Stimulated activated CD8-positive, alpha-beta memory T cell treated with anti-CD3 and anti-CD28 coated beads, Interleukin-7, amount 100 ng/mL, for 1 hour (primary cell): ENCODE data around the gene HNRNPUL1.
"Not testable (repeated sequence)": the region's sequence is repeated elsewhere in the genome, so short reads cannot be mapped to it uniquely, and the experiment has no call there.

ENCODE experiments used
- DNase-seq, 2 donors: peaks; one replicate each; pipeline ENCODE4 v3.0.0-alpha.2; 2020; ENCODE audit warnings: low read depth in 2 of 2

HNRNPUL1 gene

GRCh38 chr19:41325947-41326706, 62.0 kb downstream of the HNRNPUL1 start:
- no peak for DNase-seq

DNA sequence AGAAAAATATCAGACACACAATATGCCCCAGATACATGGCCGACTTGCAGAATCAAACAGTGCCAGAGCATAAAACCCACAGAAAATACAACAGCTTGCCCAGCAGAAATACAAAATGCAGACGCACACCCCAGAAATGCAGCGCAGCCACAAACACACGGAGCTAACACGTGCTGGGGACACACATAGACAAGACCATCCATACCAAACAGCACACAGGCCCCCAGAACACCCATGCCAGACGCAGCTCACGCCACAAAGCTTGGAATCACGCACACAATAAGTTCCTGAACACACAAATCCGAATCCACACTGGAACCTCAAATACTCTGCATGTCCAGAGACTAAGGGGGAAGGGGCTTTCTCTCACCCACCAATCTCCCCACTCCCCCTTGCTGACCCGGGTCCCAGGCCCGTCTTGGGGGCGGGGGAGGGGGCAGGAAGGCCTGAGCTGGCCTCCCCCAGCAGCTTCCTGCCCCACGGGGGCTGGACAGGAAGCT, 63.0 kb downstream of the HNRNPUL1 start:
- no peak for DNase-seq

DNA sequence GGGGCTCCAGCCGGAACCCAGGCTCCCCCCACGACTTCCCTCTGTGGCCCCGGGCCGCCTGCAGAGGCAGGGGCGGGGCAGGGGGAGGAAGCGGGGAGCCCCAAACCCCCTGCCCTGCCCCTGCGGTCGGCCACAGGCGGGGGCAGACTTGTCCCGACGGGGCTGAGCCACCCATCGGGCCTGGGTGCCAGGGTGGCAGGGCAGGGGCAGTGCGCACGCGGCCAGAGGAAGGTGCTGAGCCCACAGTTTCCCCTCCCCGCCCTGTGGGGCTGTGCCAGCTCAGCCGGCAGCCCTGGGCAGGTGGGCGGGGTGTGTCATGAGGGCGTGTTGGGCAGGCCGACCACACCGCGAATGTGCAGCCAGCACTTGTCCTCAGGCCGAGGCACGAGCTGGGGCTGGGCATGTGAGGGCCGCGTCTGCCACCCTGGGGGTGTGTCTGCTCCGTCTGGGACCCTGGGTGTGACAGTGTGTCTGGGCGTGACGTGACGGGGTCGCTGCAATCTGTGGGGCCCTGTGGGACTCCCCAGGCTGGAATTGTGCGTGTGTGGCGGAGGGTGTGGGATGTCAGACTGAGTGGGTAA, 63.5 kb downstream of the HNRNPUL1 start:
- DNase-seq = peak; percentile 61 to 73

GRCh38 chr19:41328157-41328841, 64.1 kb downstream of the HNRNPUL1 start:
- no peak for DNase-seq

DNA sequence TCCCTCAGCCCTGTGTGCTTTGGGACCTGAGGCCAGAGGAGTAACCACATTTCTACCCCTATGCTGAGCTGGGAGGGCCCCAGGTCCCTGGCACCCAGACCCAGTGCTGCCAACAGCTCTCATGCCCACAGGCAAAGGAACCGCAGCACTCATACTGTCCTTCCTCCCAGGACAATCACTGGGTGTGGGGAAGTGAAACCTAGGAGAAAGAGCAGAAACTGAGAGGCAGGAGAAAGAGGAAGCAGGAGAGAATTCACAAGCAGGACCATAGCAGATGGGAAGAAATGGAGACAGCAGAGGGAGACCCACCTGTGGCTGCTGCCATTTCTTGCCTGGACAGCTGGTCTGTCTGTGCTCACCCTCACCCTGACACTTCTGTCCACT, 64.7 kb downstream of the HNRNPUL1 start:
- DNase-seq = no peak

GRCh38 chr19:41330481-41330880, 66.3 kb downstream of the HNRNPUL1 start:
- no peak for DNase-seq

GRCh38 chr19:41330946-41331678, 66.9 kb downstream of the HNRNPUL1 start:
- DNase-seq = no peak

GRCh38 chr19:41332000-41332399, 67.8 kb downstream of the HNRNPUL1 start:
- no peak for DNase-seq

GRCh38 chr19:41332468-41332867, 68.3 kb downstream of the HNRNPUL1 start:
- no peak for DNase-seq

GRCh38 chr19:41334793-41335192, 70.6 kb downstream of the HNRNPUL1 start:
- DNase-seq = no peak

- no peak for DNase-seq
These were observed 71.3 kb downstream of the HNRNPUL1 start for GRCh38 chr19:41335467-41335866.

DNA sequence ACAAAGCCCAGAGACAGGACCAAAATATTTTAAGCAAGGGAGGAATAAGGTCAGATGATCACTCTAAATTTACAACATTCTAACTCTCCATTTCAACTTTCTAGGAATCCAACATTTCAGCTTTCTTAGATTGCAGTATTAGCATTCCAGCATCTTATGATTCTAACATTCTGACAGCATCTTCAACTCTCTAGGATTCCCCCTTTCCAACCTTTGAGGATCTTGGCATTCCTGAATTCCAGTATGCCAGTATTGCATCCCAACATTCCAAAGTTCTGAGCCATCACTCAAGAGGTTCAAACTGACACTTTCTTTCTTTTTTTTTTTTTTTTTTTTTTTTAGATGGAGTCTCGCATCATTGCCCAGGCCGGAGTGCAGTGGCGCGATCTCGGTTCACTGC, 75.8 kb downstream of the HNRNPUL1 start:
- no peak for DNase-seq

DNA sequence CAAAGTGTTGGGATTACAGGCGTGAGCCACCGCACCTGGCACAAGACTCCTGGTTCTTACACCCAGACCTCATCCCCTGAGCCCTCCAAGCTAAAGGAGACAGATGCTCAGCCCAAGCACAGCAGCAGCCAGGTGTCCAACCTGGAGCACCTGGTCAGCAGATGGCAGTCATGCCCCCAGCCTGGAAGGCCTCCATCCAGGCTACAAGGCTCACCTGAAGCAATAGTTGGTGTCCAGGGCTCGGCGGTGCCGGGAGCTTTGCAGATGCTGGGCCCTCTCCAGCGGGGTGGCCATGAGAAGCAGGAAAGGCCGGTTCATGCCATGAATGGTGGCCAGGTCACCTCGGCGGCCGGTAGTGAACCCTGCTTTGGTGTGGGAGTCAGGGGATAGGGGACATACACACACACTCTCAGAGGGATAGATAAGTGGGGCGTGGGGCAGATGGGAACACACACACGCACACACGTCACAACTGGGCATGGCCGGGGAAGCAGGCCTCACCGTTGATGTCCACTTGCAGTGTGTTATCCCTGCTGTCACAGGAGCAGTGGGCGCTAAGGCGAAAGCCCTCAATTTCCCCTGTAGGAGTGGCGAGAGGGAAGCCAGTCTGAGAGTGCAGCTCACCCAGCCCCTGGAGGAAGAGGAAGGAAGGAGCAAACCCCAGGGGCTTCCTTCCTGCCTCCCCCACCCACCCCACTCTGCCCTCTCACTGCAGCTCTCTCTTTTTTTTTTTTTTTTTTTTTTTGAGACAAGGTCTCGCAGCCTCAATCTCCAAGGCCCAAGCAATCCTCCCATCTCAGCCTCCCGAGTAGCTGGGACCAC, 77.7 kb downstream of the HNRNPUL1 start:
- no peak for DNase-seq

DNA sequence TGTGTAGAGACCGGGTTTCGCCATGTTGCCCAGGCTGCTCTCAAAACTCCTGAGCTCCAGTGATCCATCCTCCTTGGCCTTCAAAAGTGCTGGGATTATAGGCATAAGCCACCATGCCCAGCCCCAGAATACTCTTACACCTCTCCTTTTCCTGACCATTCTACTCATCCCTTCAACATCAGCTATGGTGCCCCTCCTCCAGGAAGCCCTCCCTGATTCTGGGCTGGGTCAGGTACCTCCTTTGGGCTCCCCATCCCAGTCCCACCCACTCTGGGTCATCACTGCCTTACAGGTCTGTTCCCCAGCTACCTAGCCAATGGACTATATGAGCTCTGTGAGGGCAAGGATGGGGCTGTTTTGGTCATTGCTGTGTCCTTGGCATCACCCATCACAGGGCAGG, 80.0 kb downstream of the HNRNPUL1 start:
- no peak for DNase-seq

GRCh38 chr19:41346916-41347315, 82.7 kb downstream of the HNRNPUL1 start:
- not testable (repeated sequence) for DNase-seq

DNA sequence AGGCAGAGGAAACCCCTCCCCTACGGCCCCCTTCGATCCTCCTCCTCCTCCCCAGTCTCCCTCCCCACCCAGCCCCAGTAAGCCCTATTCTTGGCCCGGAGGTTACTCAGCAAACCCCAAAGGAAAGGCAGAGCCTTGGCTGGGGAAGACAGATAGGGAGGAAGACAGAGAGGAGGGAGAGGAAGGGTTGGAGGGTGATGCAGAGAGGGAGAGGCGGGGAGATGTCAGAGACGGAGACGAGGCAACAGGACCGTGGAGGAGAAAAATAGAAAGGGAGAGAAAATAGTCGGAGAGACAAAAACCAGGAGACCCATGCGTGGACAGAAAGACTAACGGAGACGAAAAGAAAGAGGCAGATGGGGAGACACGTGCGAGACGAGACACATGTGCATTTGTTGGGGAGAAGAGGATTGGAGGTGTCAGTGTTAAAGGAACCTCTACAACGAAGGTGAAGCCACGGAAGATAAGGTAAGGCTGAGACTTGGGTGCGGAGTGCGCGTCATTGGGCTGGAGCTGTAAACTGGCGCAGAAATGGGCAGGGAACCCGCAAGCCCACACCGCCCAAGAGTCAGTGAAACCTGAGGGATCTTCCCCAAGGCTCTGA, 86.7 kb downstream of the HNRNPUL1 start:
- no peak for DNase-seq

GRCh38 chr19:41351339-41352245, 87.4 kb downstream of the HNRNPUL1 start:
- DNase-seq = peak; percentile 66 to 74

DNA sequence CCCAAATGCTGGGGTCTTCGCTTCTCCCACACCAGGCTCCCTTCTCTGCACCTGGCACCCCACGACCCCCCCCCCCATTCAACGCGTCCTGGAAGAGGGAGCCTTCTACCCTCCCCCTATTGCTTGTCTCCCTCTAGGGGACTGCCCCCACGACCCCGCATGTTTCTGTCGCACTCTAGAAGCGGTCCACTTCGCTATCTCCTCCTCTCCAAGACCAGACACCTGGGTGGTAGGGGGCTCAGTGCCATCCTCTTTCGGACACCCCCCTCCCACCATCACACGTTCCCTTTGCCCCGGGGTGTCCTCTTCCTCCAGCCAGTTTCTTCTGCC, 88.1 kb downstream of the HNRNPUL1 start:
- DNase-seq = no peak

- DNase-seq = peak; percentile 61 to 65
These were observed 88.7 kb downstream of the HNRNPUL1 start for GRCh38 chr19:41352609-41353465.
